ENCODE measurements around the gene EFCAB6. TPM values are rescaled to one million over a fixed set of nuclear protein-coding genes. Genes with fewer than 3 reads are reported as not detected.

Gene EFCAB6
- total RNA-seq, 1 experiment from 2014 or later: 0.52 TPM

GRCh38 chr22:43479962-43480361 is 332.1 kb downstream of the EFCAB6 start:
- Histone ChIP-seq H3K9me2 (ENCODE audit: insufficient read depth) (no peaks in the 10 kb centered on the region), H3K9me3 (ENCODE audit: control insufficient read depth in 1 of 2, insufficient read depth in 1 of 2, low read depth in 1 of 2, low read length in 2 of 2) (no peaks in the 10 kb centered on the region), H2AFZ (ENCODE audit: low read depth, low read length, poor library complexity, severe bottlenecking) (no peak overlapping the region), H3K4me2 (ENCODE audit: low read length) (no peak overlapping the region), H3K27me3 (ENCODE audit: insufficient read depth, low read length) (no peaks in the 10 kb centered on the region), H3K4me1 (ENCODE audit: control insufficient read depth in 1 of 2, insufficient read depth in 2 of 2, low read length in 2 of 2) (no peaks in the 10 kb centered on the region), H3K9ac (ENCODE audit: low read length) (no peak overlapping the region), H3K27ac (ENCODE audit: low read depth, low read length) (no peak overlapping the region), H3K4me3 (replicated peaks in 1 of 2; ENCODE audit: low read depth in 1 of 2, low read length in 2 of 2) (no peak overlapping the region), H4K20me1 (ENCODE audit: insufficient read depth) (no peaks in the 10 kb centered on the region), H3K79me2 (ENCODE audit: insufficient read depth, low read length) (no peaks in the 10 kb centered on the region), H3K36me3 (ENCODE audit: control insufficient read depth in 1 of 2, insufficient read depth in 2 of 2, low read length in 2 of 2) (no peaks in the 10 kb centered on the region)
- POLR2A ChIA-PET: no interaction called here
- BruUV-seq (replicated peaks): no TSS peak
- TF ChIP-seq SP1 (IDR thresholded peaks at IDR 0.05; ENCODE audit: low read depth): no peak
- TF ChIP-seq CEBPB (IDR thresholded peaks at IDR 0.05; ENCODE audit: low read depth): no peak
- TF ChIP-seq, protein P1, sequence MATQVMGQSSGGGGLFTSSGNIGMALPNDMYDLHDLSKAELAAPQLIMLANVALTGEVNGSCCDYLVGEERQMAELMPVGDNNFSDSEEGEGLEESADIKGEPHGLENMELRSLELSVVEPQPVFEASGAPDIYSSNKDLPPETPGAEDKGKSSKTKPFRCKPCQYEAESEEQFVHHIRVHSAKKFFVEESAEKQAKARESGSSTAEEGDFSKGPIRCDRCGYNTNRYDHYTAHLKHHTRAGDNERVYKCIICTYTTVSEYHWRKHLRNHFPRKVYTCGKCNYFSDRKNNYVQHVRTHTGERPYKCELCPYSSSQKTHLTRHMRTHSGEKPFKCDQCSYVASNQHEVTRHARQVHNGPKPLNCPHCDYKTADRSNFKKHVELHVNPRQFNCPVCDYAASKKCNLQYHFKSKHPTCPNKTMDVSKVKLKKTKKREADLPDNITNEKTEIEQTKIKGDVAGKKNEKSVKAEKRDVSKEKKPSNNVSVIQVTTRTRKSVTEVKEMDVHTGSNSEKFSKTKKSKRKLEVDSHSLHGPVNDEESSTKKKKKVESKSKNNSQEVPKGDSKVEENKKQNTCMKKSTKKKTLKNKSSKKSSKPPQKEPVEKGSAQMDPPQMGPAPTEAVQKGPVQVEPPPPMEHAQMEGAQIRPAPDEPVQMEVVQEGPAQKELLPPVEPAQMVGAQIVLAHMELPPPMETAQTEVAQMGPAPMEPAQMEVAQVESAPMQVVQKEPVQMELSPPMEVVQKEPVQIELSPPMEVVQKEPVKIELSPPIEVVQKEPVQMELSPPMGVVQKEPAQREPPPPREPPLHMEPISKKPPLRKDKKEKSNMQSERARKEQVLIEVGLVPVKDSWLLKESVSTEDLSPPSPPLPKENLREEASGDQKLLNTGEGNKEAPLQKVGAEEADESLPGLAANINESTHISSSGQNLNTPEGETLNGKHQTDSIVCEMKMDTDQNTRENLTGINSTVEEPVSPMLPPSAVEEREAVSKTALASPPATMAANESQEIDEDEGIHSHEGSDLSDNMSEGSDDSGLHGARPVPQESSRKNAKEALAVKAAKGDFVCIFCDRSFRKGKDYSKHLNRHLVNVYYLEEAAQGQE (IDR thresholded peaks at IDR 0.05; ENCODE audit: low read depth): no peak
- no peak for TF ChIP-seq POLR2AphosphoS5 (IDR thresholded peaks at IDR 0.05; ENCODE audit: low read depth, low read length)
- TF ChIP-seq ZFX (IDR thresholded peaks at IDR 0.05): no peak
- intact Hi-C loops (cut with micrococcal nuclease): no loop called here
- CTCF ChIA-PET: no interaction called here
- ATAC-seq: no peak
- RAD21 ChIA-PET (ENCODE audit: low non-redundant PET in 1 of 2, low total read pairs in 2 of 2, uncharacterized antibody in 2 of 2, unreplicated experiment in 2 of 2): no interaction called here
- DNase-seq (ENCODE audit: low read depth, low spot score): no peak

- ChIA-PET CTCF (no interaction called here), POLR2A (no interaction called here), RAD21 (ENCODE audit: low non-redundant PET in 1 of 2, low total read pairs in 2 of 2, uncharacterized antibody in 2 of 2, unreplicated experiment in 2 of 2) (no interaction called here)
- ATAC-seq (no peak), DNase-seq (ENCODE audit: low read depth, low spot score) (no peak)
- intact Hi-C loops (cut with micrococcal nuclease): no loop called here
- Histone ChIP-seq H3K9ac (ENCODE audit: low read length) (no peak overlapping the region), H3K36me3 (ENCODE audit: control insufficient read depth in 1 of 2, insufficient read depth in 2 of 2, low read length in 2 of 2) (no peaks in the 10 kb centered on the region), H3K4me2 (ENCODE audit: low read length) (no peak overlapping the region), H3K79me2 (ENCODE audit: insufficient read depth, low read length) (no peaks in the 10 kb centered on the region), H3K4me3 (replicated peaks in 1 of 2; ENCODE audit: low read depth in 1 of 2, low read length in 2 of 2) (no peak overlapping the region), H3K4me1 (ENCODE audit: control insufficient read depth in 1 of 2, insufficient read depth in 2 of 2, low read length in 2 of 2) (no peaks in the 10 kb centered on the region), H3K9me2 (ENCODE audit: insufficient read depth) (no peaks in the 10 kb centered on the region), H3K9me3 (ENCODE audit: control insufficient read depth in 1 of 2, insufficient read depth in 1 of 2, low read depth in 1 of 2, low read length in 2 of 2) (no peaks in the 10 kb centered on the region), H2AFZ (ENCODE audit: low read depth, low read length, poor library complexity, severe bottlenecking) (no peak overlapping the region), H3K27ac (ENCODE audit: low read depth, low read length) (no peak overlapping the region), H3K27me3 (ENCODE audit: insufficient read depth, low read length) (no peaks in the 10 kb centered on the region), H4K20me1 (ENCODE audit: insufficient read depth) (no peaks in the 10 kb centered on the region)
- no TSS peak for BruUV-seq (replicated peaks)
- TF ChIP-seq EGR1 (IDR thresholded peaks at IDR 0.05; ENCODE audit: low read depth) (no peak), EZH2 (IDR thresholded peaks at IDR 0.05) (no peak), YY1 (IDR thresholded peaks at IDR 0.05; ENCODE audit: extremely low read depth, insufficient replicate concordance, low read depth, low read length) (no peak), TCF7L2 (IDR thresholded peaks at IDR 0.05; ENCODE audit: borderline replicate concordance, extremely low read depth, insufficient read depth, insufficient read length) (no peak), ZFX (IDR thresholded peaks at IDR 0.05) (no peak), JUND (IDR thresholded peaks at IDR 0.05) (no peak), SIN3A (IDR thresholded peaks at IDR 0.05; ENCODE audit: low read depth) (no peak), CEBPB (IDR thresholded peaks at IDR 0.05; ENCODE audit: low read depth) (no peak), ZNF274 (IDR thresholded peaks at IDR 0.05; ENCODE audit: low read depth, low read length) (no peak), ATF3 (IDR thresholded peaks at IDR 0.05) (no peak), SRF (IDR thresholded peaks at IDR 0.05; ENCODE audit: low read depth) (no peak)
- TF ChIP-seq, protein P1 (IDR thresholded peaks at IDR 0.05; ENCODE audit: low read depth): no peak
These were observed 332.7 kb downstream of the EFCAB6 start for GRCh38 chr22:43479301-43479950.
